Mesothelial cell of epicardium (in vitro differentiated cells): Measurements from ENCODE around the gene TBC1D22A. TPM values are rescaled to one million over a fixed set of nuclear protein-coding genes. Genes with fewer than 3 reads are reported as not detected.

Experiments used
- DNase-seq, 2 experiments: peaks; one replicate each; pipeline ENCODE4 v3.0.0; 2021; ENCODE audit warnings: low spot score in 2 of 2; ENCODE audit not compliant: unreplicated experiment in 2 of 2
- H3K27ac Mint-ChIP-seq: 2 replicates; pipeline ENCODE4 v1.8.0; 2021; ENCODE audit warnings: mixed read lengths
- H3K27me3 Mint-ChIP-seq: 2 replicates; pipeline ENCODE4 v1.8.0; 2021; ENCODE audit warnings: low read depth, mixed read lengths
- H3K36me3 Mint-ChIP-seq: 2 replicates; pipeline ENCODE4 v1.8.0; 2021; ENCODE audit warnings: mixed read lengths
- H3K4me1 Mint-ChIP-seq: 2 replicates; pipeline ENCODE4 v1.8.0; 2021; ENCODE audit warnings: mixed read lengths
- H3K4me3 Mint-ChIP-seq: 2 replicates; pipeline ENCODE4 v1.8.0; 2021; ENCODE audit warnings: mild to moderate bottlenecking, moderate library complexity, mixed read lengths
- H3K9me3 Mint-ChIP-seq: 2 replicates; pipeline ENCODE4 v1.8.0; 2021; ENCODE audit warnings: mixed read lengths
- CTCF ChIP-seq: fragments of 200-600 bp; sonication (generic); IDR thresholded peaks from one replicate; pipeline ENCODE4 v1.5.0; 2021; ENCODE audit warnings: antibody characterized with exemption; ENCODE audit not compliant: unreplicated experiment
- total RNA-seq: library from RNA; stranded (reverse); gene quantifications from 3 replicates; pipeline ENCODE4 v1.2.1, GENCODE V29; 2021

The TBC1D22A gene
- total RNA-seq, 1 donor from 2014 or later: 26.6 TPM

- no peaks in the 10 kb centered on the region for H3K27me3 Mint-ChIP-seq
- DNase-seq: no peak
- no peak for TF ChIP-seq CTCF
- no peaks in the 10 kb centered on the region for H3K4me1 Mint-ChIP-seq
- H3K27ac Mint-ChIP-seq: no peak overlapping the region
- H3K36me3 Mint-ChIP-seq: peaks cover 9% of the 10 kb centered on the region
- no peak overlapping the region for H3K4me3 Mint-ChIP-seq
- no peaks in the 10 kb centered on the region for H3K9me3 Mint-ChIP-seq
Observed at GRCh38 chr22:46796566-46797195, 34.2 kb downstream of the TBC1D22A start.

GRCh38 chr22:46797355-46797754, 34.9 kb downstream of the TBC1D22A start:
- Mint-ChIP-seq H3K36me3 (peaks cover 9% of the 10 kb centered on the region), H3K27me3 (no peaks in the 10 kb centered on the region), H3K27ac (no peak overlapping the region), H3K4me1 (no peaks in the 10 kb centered on the region), H3K4me3 (no peak overlapping the region), H3K9me3 (no peaks in the 10 kb centered on the region)
- TF ChIP-seq CTCF: no peak
- DNase-seq: no peak

- DNase-seq: no peak
- no peak for TF ChIP-seq CTCF
- no peaks in the 10 kb centered on the region for H3K9me3 Mint-ChIP-seq
- H3K27ac Mint-ChIP-seq: no peak overlapping the region
- H3K4me3 Mint-ChIP-seq: no peak overlapping the region
- H3K4me1 Mint-ChIP-seq: no peaks in the 10 kb centered on the region
- peaks cover 9% of the 10 kb centered on the region for H3K36me3 Mint-ChIP-seq
- H3K27me3 Mint-ChIP-seq: no peaks in the 10 kb centered on the region
Observed at GRCh38 chr22:46798041-46798365, 35.6 kb downstream of the TBC1D22A start.

GRCh38 chr22:46798366-46799350, 36.2 kb downstream of the TBC1D22A start:
- DNase-seq: peak in 1 of 2 experiments; percentile 83
- peaks cover 4% of the 10 kb centered on the region for H3K4me1 Mint-ChIP-seq
- H3K27ac Mint-ChIP-seq: no peak overlapping the region
- no peak overlapping the region for H3K4me3 Mint-ChIP-seq
- no peaks in the 10 kb centered on the region for H3K9me3 Mint-ChIP-seq
- TF ChIP-seq CTCF: peak; percentile 86
- no peaks in the 10 kb centered on the region for H3K27me3 Mint-ChIP-seq
- peaks cover 9% of the 10 kb centered on the region for H3K36me3 Mint-ChIP-seq

GRCh38 chr22:46799626-46800025, 37.2 kb downstream of the TBC1D22A start:
- no peak for DNase-seq
- Mint-ChIP-seq H3K36me3 (peaks cover 9% of the 10 kb centered on the region), H3K9me3 (no peaks in the 10 kb centered on the region), H3K27ac (no peak overlapping the region), H3K4me3 (no peak overlapping the region), H3K27me3 (no peaks in the 10 kb centered on the region), H3K4me1 (peaks cover 4% of the 10 kb centered on the region)
- TF ChIP-seq CTCF: no peak
